Middle frontal gyrus (tissue), 1 donor: ENCODE data around the gene ZNF286A.
"Not testable (repeated sequence)": the region's sequence is repeated elsewhere in the genome, so short reads cannot be mapped to it uniquely, and the experiment has no call there.

ENCODE experiments used
- DNase-seq: peaks from one replicate; pipeline ENCODE4 v3.0.0-alpha.2; 2015; ENCODE audit warnings: low spot score; ENCODE audit errors: extremely low spot score

Gene ZNF286A

GRCh38 chr17:15768865-15769533, 69.4 kb downstream of the ZNF286A start:
- not testable (repeated sequence) for DNase-seq
